Activated naive CD4-positive, alpha-beta T cell treated with anti-CD3 and anti-CD28 coated beads for 36 hours (primary cell): Measurements from ENCODE around the gene LEKR1. TPM values are rescaled to one million over a fixed set of nuclear protein-coding genes. Genes with fewer than 3 reads are reported as not detected.
"Not testable (repeated sequence)": the region's sequence is repeated elsewhere in the genome, so short reads cannot be mapped to it uniquely, and the experiment has no call there.

Experiments
- CTCF ChIA-PET: fragments of 350-600 bp; sonication (Branson Sonifier 250); formaldehyde crosslinking; loops from one replicate; lab custom pipeline; 2021; ENCODE audit warnings: antibody characterized with exemption; lab: Charles Lee
- DNase-seq: peaks from one replicate; pipeline ENCODE4 v3.0.0-alpha.2; 2020
- H3K27ac Mint-ChIP-seq: one replicate; pipeline ENCODE4 v1.8.0; 2021; ENCODE audit warnings: mild to moderate bottlenecking, mixed read lengths
- H3K27me3 Mint-ChIP-seq: one replicate; pipeline ENCODE4 v1.8.0; 2021; ENCODE audit warnings: low read depth, mixed read lengths
- H3K36me3 Mint-ChIP-seq: one replicate; pipeline ENCODE4 v1.8.0; 2021; ENCODE audit warnings: low read depth, mixed read lengths
- H3K4me1 Mint-ChIP-seq: one replicate; pipeline ENCODE4 v1.8.0; 2021; ENCODE audit warnings: low read depth, mixed read lengths
- H3K4me3 Mint-ChIP-seq: one replicate; pipeline ENCODE4 v1.8.0; 2021; ENCODE audit warnings: mild to moderate bottlenecking, moderate library complexity, mixed read lengths
- H3K9me3 Mint-ChIP-seq: one replicate; pipeline ENCODE4 v1.8.0; 2021; ENCODE audit warnings: mixed read lengths
- intact Hi-C: fragments of 100-400 bp; cut with micrococcal nuclease; formaldehyde crosslinking; loops from one replicate; pipeline ENCODE4 v1.15.1; 2023
- total RNA-seq, 2 experiments: library from RNA; stranded (reverse); gene quantifications; one replicate each; pipeline ENCODE4 v1.2.3, GENCODE V29; 2021

The LEKR1 gene
- total RNA-seq, 2 experiments from 2014 or later, result 0.43 to 0.77 TPM

DNA sequence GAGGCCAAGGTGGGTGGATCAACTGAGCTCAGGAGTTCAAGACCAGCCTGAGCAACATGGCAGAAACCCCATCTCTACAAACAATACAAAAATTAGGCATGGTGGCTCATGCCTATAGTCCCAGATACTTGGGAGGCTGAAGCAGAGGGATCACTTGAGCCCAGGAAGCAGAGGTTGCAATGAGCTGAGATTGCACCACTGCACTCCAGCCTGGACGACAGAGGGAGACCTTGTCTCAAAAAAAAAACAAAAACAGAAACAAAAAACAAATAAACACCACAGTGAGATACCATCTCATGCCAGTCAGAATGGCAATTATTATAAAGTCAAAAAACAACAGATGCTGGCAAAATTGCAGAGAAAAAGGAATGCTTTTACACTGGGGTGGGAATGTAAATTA lies 69.2 kb downstream of the LEKR1 start:
- intact Hi-C loops, DNase-seq, H3K27me3 Mint-ChIP-seq, H3K9me3 Mint-ChIP-seq, H3K4me1 Mint-ChIP-seq, H3K4me3 Mint-ChIP-seq, CTCF ChIA-PET, H3K27ac Mint-ChIP-seq, H3K36me3 Mint-ChIP-seq: not testable (repeated sequence)

DNA sequence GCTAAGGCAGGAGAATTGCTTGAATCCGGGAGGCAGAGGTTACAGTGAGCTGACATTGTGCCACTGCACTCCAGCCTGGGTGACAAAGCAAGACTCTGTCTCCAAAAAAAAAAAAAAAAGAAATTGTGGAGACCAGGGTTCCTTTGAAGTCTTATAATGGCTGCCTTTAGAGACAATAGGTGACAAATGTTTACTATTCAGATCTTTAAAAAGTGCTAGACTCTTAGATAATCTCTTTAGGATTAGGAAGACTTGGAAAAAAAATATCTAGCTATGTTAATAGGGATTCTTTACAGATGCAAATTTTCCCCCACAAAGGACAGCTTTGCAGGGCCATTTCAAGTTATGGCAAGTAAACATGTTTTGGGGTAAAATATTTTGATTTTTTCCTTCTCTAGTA lies 71.7 kb downstream of the LEKR1 start:
- H3K27ac Mint-ChIP-seq, H3K4me3 Mint-ChIP-seq, H3K27me3 Mint-ChIP-seq, intact Hi-C loops, H3K9me3 Mint-ChIP-seq, H3K4me1 Mint-ChIP-seq, DNase-seq, H3K36me3 Mint-ChIP-seq: not testable (repeated sequence)
- CTCF ChIA-PET, result interaction anchor here (0.7 kb wide), 1 partner anchor 21 kb away, joined by 3 read pairs; no protein-coding TSS in a partner anchor

GRCh38 chr3:156898296-156898880 lies 72.2 kb downstream of the LEKR1 start:
- H3K27me3 Mint-ChIP-seq, result no peaks in the 10 kb centered on the region
- CTCF ChIA-PET, result interaction anchor here (0.6 to 0.7 kb wide), 2 partner anchors 21 to 53 kb away, joined by 3 to 6 read pairs; no protein-coding TSS in a partner anchor
- peaks cover 4% of the 10 kb centered on the region for H3K36me3 Mint-ChIP-seq
- no peaks in the 10 kb centered on the region for H3K4me1 Mint-ChIP-seq
- no peak for DNase-seq
- peaks cover 7% of the 10 kb centered on the region for H3K9me3 Mint-ChIP-seq
- no peak overlapping the region for H3K27ac Mint-ChIP-seq
- no peak overlapping the region for H3K4me3 Mint-ChIP-seq
- intact Hi-C loops, result no loop called here

DNA sequence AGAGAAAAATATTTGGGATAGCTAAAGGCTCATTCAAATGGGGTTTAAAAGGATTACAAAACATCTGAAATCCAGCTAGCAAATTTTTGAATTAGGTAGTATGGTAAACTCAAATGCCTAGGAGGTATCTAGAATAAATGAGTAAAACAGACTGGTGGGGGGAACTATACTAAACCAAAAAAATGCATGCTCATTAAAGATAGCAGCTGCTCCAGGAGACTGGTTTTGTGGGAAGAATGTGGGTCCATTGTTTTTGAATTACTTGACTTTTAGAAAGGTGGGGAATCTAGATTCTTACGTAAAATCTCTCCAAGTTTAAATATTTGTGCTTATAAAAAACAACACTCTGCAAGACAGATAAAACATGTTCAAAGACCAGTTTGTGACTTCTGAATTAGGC lies 73.8 kb downstream of the LEKR1 start:
- Mint-ChIP-seq H3K9me3 (no peaks in the 10 kb centered on the region), H3K27ac (no peak overlapping the region), H3K27me3 (no peaks in the 10 kb centered on the region), H3K4me3 (no peak overlapping the region), H3K36me3 (no peaks in the 10 kb centered on the region), H3K4me1 (no peaks in the 10 kb centered on the region)
- intact Hi-C loops, result no loop called here
- DNase-seq, result no peak
- CTCF ChIA-PET, result no interaction called here

DNA sequence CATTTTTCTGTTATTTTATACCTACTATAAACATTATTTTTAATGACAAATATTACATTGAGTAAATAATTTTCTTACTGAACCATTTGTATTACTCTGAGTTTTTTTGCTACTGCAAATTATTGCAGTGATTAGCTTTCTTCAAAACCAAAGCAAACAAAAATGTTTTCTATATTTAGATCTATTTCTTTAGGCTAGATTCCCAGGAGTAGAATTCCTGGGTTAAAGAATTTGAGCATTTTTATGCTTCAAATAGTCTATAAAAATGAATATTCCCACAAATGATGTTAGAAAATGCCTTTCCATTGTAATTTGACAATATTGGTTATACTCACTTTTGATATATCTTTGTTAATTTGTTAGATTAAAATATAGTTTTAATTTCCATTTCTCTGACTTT lies 76.8 kb downstream of the LEKR1 start:
- no peaks in the 10 kb centered on the region for H3K27me3 Mint-ChIP-seq
- intact Hi-C loops, result no loop called here
- CTCF ChIA-PET, result interaction anchor here (1.0 to 1.5 kb wide), 3 partner anchors 9 to 33 kb away, joined by 3 to 4 read pairs (median 3); no protein-coding TSS in a partner anchor
- H3K4me1 Mint-ChIP-seq, result no peaks in the 10 kb centered on the region
- no peaks in the 10 kb centered on the region for H3K9me3 Mint-ChIP-seq
- no peak overlapping the region for H3K4me3 Mint-ChIP-seq
- H3K36me3 Mint-ChIP-seq, result no peaks in the 10 kb centered on the region
- DNase-seq, result no peak
- H3K27ac Mint-ChIP-seq, result no peak overlapping the region

DNA sequence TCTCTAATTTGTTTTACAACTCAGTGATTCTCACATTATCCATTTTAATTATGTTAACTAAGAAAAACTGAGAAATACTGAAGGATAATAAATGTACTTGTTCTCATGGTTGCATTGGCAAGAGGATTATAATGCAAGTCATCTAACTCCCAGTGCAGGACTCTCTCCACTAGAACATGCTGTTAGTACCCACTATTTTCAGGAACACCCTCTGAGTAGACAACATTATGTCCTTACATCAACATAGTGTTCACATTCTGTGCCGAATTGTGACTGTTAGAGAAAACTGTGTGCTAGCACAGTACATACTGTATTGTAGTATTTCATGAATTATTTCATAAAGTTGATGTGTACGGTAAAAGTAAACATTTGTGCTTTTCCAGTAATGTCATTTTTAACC lies 80.1 kb downstream of the LEKR1 start:
- intact Hi-C loops, result no loop called here
- Mint-ChIP-seq H3K27ac (no peak overlapping the region), H3K36me3 (no peaks in the 10 kb centered on the region), H3K27me3 (no peaks in the 10 kb centered on the region), H3K4me1 (no peaks in the 10 kb centered on the region), H3K4me3 (no peak overlapping the region), H3K9me3 (no peaks in the 10 kb centered on the region)
- DNase-seq, result no peak
- CTCF ChIA-PET, result no interaction called here

- intact Hi-C loops, result no loop called here
- Mint-ChIP-seq H3K4me3 (no peak overlapping the region), H3K4me1 (no peaks in the 10 kb centered on the region), H3K9me3 (no peaks in the 10 kb centered on the region), H3K36me3 (no peaks in the 10 kb centered on the region), H3K27ac (no peak overlapping the region), H3K27me3 (no peaks in the 10 kb centered on the region)
- CTCF ChIA-PET, result no interaction called here
- DNase-seq, result no peak
Observed at GRCh38 chr3:156908398-156908797, 82.2 kb downstream of the LEKR1 start.

DNA sequence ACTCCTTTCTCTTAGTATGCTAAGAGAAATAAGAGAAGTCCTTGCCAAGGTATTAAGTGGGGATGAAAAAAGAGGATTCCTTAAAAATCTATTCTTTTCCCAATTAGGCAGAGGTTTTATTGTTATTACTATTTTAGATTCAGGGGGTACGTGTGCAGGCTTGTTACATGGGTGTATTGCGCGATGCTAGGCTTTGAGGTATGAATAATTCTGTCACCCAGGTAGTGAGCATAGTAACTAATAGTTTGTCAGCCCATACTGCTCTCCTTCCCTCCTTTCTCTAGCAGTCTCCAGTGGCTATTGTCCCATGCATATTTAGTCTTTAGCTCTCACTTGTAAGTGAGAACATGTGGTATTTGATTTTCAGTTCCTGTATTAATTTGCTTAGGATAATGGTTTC lies 83.9 kb downstream of the LEKR1 start:
- intact Hi-C loops, result no loop called here
- CTCF ChIA-PET, result no interaction called here
- no peaks in the 10 kb centered on the region for H3K36me3 Mint-ChIP-seq
- H3K27ac Mint-ChIP-seq, result no peak overlapping the region
- no peaks in the 10 kb centered on the region for H3K9me3 Mint-ChIP-seq
- H3K4me1 Mint-ChIP-seq, result no peaks in the 10 kb centered on the region
- no peak for DNase-seq
- H3K4me3 Mint-ChIP-seq, result no peak overlapping the region
- H3K27me3 Mint-ChIP-seq, result no peaks in the 10 kb centered on the region

DNA sequence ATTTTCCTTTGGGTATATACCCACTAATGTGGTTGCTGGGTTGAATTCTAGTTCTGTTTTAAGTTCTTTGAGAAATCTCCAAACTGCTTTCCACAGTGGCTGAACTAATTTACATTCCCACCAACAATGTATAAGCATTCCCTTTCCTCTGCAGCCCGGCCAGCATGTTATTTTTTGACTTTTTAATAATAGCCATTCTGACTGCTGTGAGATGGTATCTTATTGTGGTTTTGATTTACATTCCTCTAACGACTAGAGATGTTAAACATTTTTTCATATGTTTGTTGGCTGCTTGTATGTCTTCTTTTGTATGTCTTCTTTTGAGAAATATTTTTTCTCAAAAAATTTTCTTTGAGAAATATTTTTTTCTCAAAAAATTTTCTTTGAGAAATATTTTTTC lies 84.7 kb downstream of the LEKR1 start:
- H3K9me3 Mint-ChIP-seq, H3K27me3 Mint-ChIP-seq, H3K27ac Mint-ChIP-seq, DNase-seq, H3K36me3 Mint-ChIP-seq, H3K4me1 Mint-ChIP-seq, intact Hi-C loops, H3K4me3 Mint-ChIP-seq: not testable (repeated sequence)
- CTCF ChIA-PET, result interaction anchor here (0.7 kb wide), 1 partner anchor 692 kb away, joined by 3 read pairs; no protein-coding TSS in a partner anchor

DNA sequence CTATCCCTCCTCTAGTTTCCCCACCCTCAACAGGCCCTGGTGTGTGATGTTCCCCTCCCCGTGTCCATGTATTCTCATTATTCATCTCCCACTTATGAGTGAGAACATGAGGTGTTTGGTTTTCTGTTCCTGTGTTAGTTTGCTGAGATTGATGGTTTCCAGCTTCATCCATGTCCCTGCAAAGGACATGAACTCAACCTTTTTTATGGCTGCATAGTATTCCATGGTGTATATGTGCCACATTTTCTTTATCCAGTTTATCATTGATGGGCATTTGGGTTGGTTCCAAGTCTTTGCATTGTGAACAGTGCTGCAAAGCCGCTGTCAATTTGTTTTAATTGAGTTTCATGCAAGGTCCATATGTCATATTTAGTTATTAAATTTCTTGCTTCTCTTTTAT lies 88.1 kb downstream of the LEKR1 start:
- H3K27me3 Mint-ChIP-seq, H3K4me3 Mint-ChIP-seq, DNase-seq, H3K36me3 Mint-ChIP-seq, H3K9me3 Mint-ChIP-seq, CTCF ChIA-PET, intact Hi-C loops, H3K4me1 Mint-ChIP-seq, H3K27ac Mint-ChIP-seq: not testable (repeated sequence)

DNA sequence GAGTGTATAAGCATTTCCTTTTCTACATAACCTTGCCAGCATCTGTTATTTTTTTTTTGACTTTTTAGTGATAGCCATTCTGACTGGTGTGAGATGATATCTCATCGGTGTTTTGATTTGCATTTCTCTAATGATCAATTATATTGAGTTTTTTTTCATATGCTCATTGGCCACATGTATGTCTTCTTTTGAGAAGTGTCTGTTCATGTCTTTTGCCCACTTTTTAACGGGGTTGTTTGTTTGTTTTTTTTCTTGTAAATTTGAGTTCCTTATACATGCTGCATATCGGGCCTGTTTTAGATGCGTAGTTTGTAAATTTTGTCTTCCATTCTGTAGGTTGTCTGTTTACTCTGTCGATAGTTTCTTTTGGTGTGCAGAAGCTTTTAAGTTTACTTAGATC lies 89.2 kb downstream of the LEKR1 start:
- Mint-ChIP-seq H3K27me3 (no peaks in the 10 kb centered on the region), H3K4me1 (no peaks in the 10 kb centered on the region), H3K4me3 (no peak overlapping the region), H3K36me3 (no peaks in the 10 kb centered on the region), H3K27ac (no peak overlapping the region), H3K9me3 (no peaks in the 10 kb centered on the region)
- CTCF ChIA-PET, result no interaction called here
- no peak for DNase-seq
- intact Hi-C loops, result no loop called here

DNA sequence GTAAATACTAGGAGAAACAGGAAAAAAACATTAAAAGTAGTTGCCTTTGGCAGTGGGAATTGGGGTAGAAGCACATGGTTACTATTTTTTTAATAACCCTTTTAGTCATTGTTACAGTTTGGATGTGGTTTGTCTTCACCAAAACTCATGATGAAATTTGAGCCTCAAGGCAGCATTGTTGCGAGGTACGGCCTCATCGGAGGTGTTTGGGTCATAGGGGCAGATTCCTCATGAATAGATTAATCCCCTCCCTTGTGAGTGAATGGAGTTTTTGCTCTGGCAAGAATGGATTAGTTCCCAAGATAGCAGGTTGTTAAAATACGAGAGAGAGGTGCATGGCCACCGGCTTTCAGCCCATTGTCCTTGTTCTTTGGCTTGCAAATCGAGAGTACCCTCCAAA lies 92.6 kb downstream of the LEKR1 start:
- H3K9me3 Mint-ChIP-seq, result no peaks in the 10 kb centered on the region
- no peaks in the 10 kb centered on the region for H3K27me3 Mint-ChIP-seq
- no peak for DNase-seq
- H3K4me3 Mint-ChIP-seq, result no peak overlapping the region
- H3K36me3 Mint-ChIP-seq, result no peaks in the 10 kb centered on the region
- no peaks in the 10 kb centered on the region for H3K4me1 Mint-ChIP-seq
- intact Hi-C loops, result no loop called here
- H3K27ac Mint-ChIP-seq, result no peak overlapping the region
- CTCF ChIA-PET, result interaction anchor here (1.0 kb wide), 1 partner anchor 21 kb away, joined by 3 read pairs; no protein-coding TSS in a partner anchor

- H3K4me1 Mint-ChIP-seq, result no peaks in the 10 kb centered on the region
- CTCF ChIA-PET, result no interaction called here
- H3K4me3 Mint-ChIP-seq, result no peak overlapping the region
- no peak overlapping the region for H3K27ac Mint-ChIP-seq
- H3K36me3 Mint-ChIP-seq, result peaks cover 3% of the 10 kb centered on the region
- H3K27me3 Mint-ChIP-seq, result no peaks in the 10 kb centered on the region
- intact Hi-C loops, result no loop called here
- no peak for DNase-seq
- peaks cover 1% of the 10 kb centered on the region for H3K9me3 Mint-ChIP-seq
Observed at GRCh38 chr3:156919818-156920217, 93.7 kb downstream of the LEKR1 start.
